Thoracic aorta (tissue), 2 donors: Measurements from ENCODE around the gene NOS1. TPM values are rescaled to one million over a fixed set of nuclear protein-coding genes. Genes with fewer than 3 reads are reported as not detected.

ENCODE experiments used
- ATAC-seq: fragments of 150-250 bp; one replicate; pipeline ENCODE4 v1.8.0; 2017; ENCODE audit warnings: low read depth; ENCODE audit not compliant: insufficient number of reproducible peaks, low FRiP score
- DNase-seq: peaks from one replicate; pipeline ENCODE4 v3.0.0-alpha.2; 2020; ENCODE audit warnings: low spot score
- H3K27ac ChIP-seq, 2 donors: fragments of 200-600 bp; sonication (generic); 1 replicate in 1 of 2; 2 replicates in 1 of 2; pipeline ENCODE4 v1.5.1; 2016; ENCODE audit warnings: mild to moderate bottlenecking in 2 of 2, moderate library complexity in 2 of 2
- H3K27me3 ChIP-seq: fragments of 200-600 bp; sonication (generic); replicated peaks from 2 replicates; pipeline ENCODE4 v1.6.0; 2016; ENCODE audit warnings: mild to moderate bottlenecking; ENCODE audit not compliant: insufficient read depth
- H3K36me3 ChIP-seq: fragments of 200-600 bp; sonication (generic); one replicate; pipeline ENCODE4 v1.5.1; 2016
- H3K4me1 ChIP-seq, 2 donors: fragments of 200-600 bp; sonication (generic); 1 replicate in 1 of 2; 2 replicates in 1 of 2; pipeline versions ENCODE4 v1.5.1 to v1.6.0; 2016; ENCODE audit warnings: low read depth in 2 of 2, mild to moderate bottlenecking in 1 of 2; ENCODE audit not compliant: control insufficient read depth in 1 of 2
- H3K4me3 ChIP-seq: fragments of 200-600 bp; sonication (generic); 2 replicates; pipeline ENCODE4 v1.5.1; 2016; ENCODE audit warnings: mild to moderate bottlenecking
- H3K9me3 ChIP-seq: fragments of 200-600 bp; sonication (generic); 2 replicates; pipeline ENCODE4 v1.5.1; 2016
- CTCF ChIP-seq: fragments of 200-600 bp; sonication (generic); IDR thresholded peaks from one replicate; pipeline ENCODE4 v1.5.1; 2019; ENCODE audit warnings: antibody characterized with exemption
- total RNA-seq, 2 donors: library from RNA; depleted of rRNA; stranded (reverse); fragments of >200 nt; gene quantifications; one replicate each; pipeline versions ENCODE4 v1.1.0 to v1.2.3, GENCODE V29; 2016

The NOS1 gene
- total RNA-seq, 2 donors from 2014 or later = 0.07 to 0.14 TPM

- no peak overlapping the region for H3K4me3 ChIP-seq
- DNase-seq = no peak
- ATAC-seq = no peak
Observed at GRCh38 chr12:117334855-117335587, 26.4 kb downstream of the NOS1 start.

GRCh38 chr12:117334051-117334450 is 27.4 kb downstream of the NOS1 start:
- H3K9me3 ChIP-seq = no peaks in the 10 kb centered on the region
- DNase-seq (no peak), ATAC-seq (no peak)
- no peaks in the 10 kb centered on the region for H3K36me3 ChIP-seq
- H3K4me3 ChIP-seq = no peak overlapping the region
- no peak for TF ChIP-seq CTCF
- H3K4me1 ChIP-seq = no peaks in the 10 kb centered on the region
- no peak overlapping the region for H3K27ac ChIP-seq
- H3K27me3 ChIP-seq = no peaks in the 10 kb centered on the region

More at GRCh38 chr12:117334855-117335587, 26.4 kb downstream of the NOS1 start:
- no peak for TF ChIP-seq CTCF
- Histone ChIP-seq H3K36me3 (no peaks in the 10 kb centered on the region), H3K27me3 (no peaks in the 10 kb centered on the region), H3K27ac (no peak overlapping the region), H3K4me1 (no peaks in the 10 kb centered on the region), H3K9me3 (no peaks in the 10 kb centered on the region)

GRCh38 chr12:117333331-117333881 is 28.0 kb downstream of the NOS1 start:
- Histone ChIP-seq H3K27me3 (no peaks in the 10 kb centered on the region), H3K36me3 (no peaks in the 10 kb centered on the region), H3K27ac (no peak overlapping the region), H3K9me3 (no peaks in the 10 kb centered on the region), H3K4me1 (no peaks in the 10 kb centered on the region), H3K4me3 (no peak overlapping the region)
- ATAC-seq (no peak), DNase-seq (no peak)
- no peak for TF ChIP-seq CTCF

GRCh38 chr12:117331691-117332090 is 29.7 kb downstream of the NOS1 start:
- Histone ChIP-seq H3K4me1 (no peaks in the 10 kb centered on the region), H3K27ac (no peak overlapping the region), H3K9me3 (no peaks in the 10 kb centered on the region), H3K4me3 (no peak overlapping the region), H3K36me3 (no peaks in the 10 kb centered on the region), H3K27me3 (no peaks in the 10 kb centered on the region)
- DNase-seq (no peak), ATAC-seq (no peak)
- TF ChIP-seq CTCF = no peak

- DNase-seq = no peak
- no peaks in the 10 kb centered on the region for H3K36me3 ChIP-seq
- no peak for TF ChIP-seq CTCF
- no peaks in the 10 kb centered on the region for H3K27me3 ChIP-seq
- no peak overlapping the region for H3K27ac ChIP-seq
- no peaks in the 10 kb centered on the region for H3K9me3 ChIP-seq
- no peak overlapping the region for H3K4me3 ChIP-seq
- no peaks in the 10 kb centered on the region for H3K4me1 ChIP-seq
- ATAC-seq = no peak
Observed at GRCh38 chr12:117330441-117331113, 30.8 kb downstream of the NOS1 start.
